Mesangial cell (primary cell): ENCODE data around the gene GCA. TPM values are rescaled to one million over a fixed set of nuclear protein-coding genes. Genes with fewer than 3 reads are reported as not detected.

Experiments used
- total RNA-seq: library from RNA; depleted of rRNA; stranded (reverse); fragments of >200 nt; gene quantifications from 2 replicates; pipeline ENCODE4 v1.2.3, GENCODE V29; 2015

GCA gene, protein sequence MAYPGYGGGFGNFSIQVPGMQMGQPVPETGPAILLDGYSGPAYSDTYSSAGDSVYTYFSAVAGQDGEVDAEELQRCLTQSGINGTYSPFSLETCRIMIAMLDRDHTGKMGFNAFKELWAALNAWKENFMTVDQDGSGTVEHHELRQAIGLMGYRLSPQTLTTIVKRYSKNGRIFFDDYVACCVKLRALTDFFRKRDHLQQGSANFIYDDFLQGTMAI
- 11.8 and 15.2 TPM in 2 replicates for total RNA-seq

DNA sequence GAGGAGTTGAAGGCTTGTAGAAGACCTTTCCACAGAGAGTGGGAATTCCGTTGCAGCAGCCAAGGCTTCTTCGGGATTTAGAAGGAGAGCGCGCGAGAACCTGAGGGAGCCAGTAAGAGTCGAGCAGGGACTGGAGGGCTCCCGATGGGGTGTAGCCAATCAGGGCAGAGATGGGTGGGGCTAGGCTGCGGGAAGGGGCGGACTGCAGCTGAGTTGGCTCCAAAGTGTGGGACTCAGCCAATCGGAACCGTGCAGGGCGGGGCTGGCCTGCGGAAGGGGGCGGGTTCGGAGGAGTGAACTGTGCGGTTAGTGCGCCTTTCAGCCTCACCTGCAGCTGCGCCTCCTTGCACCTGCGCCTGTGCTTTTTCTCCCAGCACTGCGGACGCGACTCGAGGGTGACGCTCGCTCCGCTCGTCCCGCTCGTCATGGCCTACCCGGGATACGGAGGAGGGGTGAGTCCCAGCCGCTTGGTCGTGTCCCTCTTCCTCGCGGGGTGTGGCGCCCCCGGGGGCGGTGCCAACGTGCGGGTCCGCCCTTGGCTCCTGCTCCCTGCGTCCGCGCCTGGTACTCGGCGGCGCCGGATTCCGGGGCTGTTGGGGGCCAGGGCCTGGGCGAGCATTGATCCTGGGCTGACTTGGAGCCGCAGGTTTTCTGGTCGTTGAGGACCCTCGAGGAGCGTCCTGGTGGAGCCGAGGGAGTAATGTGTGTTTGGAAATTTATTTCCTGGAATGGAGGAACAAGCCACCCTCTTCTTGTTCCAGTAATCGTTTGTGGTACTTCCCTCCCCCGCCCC lies at the start of gene GCA:
Gene GCA (plus strand): TSS at position 309 of the 793 bp plus-strand sequence. CDS start 117 bp downstream, at position 426.

DNA sequence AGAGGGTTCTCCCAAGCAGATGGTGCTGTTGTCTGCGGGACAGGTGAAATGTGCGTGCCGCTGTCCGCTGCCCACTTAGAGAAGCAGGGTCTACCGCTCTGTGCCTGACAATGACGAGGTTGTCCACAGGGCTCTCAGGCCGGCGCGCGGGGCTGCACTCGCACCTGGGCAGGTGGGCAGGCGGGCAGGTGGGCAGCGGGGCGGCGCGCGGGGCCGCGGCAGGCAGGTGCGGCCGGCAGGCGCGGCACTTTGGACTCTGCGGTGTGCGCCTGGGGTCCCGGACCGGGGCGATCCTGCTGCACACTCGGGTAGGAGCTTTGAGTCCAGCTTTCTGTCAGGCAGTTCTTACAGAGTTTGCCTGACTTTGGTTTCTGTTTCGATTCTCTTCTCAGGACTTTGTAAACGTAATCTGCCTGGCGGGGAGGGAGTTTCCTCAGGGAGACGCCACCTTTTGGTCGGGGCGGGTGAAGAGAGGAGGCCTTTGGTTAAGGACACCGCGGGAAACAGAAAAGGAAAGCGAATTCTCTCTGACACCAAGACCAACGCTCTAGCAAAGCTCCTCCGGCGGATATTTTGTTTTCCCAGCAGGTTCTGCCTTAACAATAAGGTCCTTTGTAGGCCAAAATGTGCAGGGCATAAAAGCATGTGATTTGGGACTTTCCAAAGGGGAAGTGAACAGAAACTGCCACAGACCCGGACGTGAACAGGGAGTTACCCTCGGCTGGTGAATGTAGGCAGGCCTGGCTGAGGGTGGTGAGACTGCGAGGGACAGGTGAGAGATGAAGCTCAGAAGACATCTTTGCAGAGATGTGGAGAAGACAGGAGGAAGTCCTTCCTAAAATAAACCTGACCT lies 25.4 kb upstream of the GCA start, which contains the start of gene IFIH1:
Gene IFIH1 (minus strand): TSS at position 357 of the 853 bp plus-strand sequence. CDS start 377 bp downstream, outside the sequence.

Other genes starting within 250 kb of the GCA start
- not detected in 2 replicates for gene GCG, start 191.9 kb upstream of the GCA start, total RNA-seq
- 7.3 and 25.0 TPM in 2 replicates for gene FAP, start 100.7 kb upstream of the GCA start, total RNA-seq
- gene IFIH1, start 25.4 kb upstream of the GCA start, total RNA-seq, result 2.4 and 6.3 TPM in 2 replicates